ENCODE data around the gene TRAF2.

- TF ChIP-seq TAF1 (IDR thresholded peaks at IDR 0.05; ENCODE audit: low read depth, low read length) = no peak
- no peak for TF ChIP-seq POLR2A (IDR thresholded peaks at IDR 0.05; ENCODE audit: low read depth, low read length)
- no peak for TF ChIP-seq PAX5 (IDR thresholded peaks at IDR 0.05; ENCODE audit: insufficient read depth, low read length, severe bottlenecking)
- TF ChIP-seq POLR2AphosphoS5 (IDR thresholded peaks at IDR 0.05; ENCODE audit: low read depth, low read length) = no peak
- TF ChIP-seq SPI1 (IDR thresholded peaks at IDR 0.05; ENCODE audit: low read depth, low read length) = no peak
These were observed 29.7 kb upstream of the TRAF2 start for GRCh38 chr9:136856541-136857141.
